Measurements from ENCODE around the gene TUNAR. TPM values are rescaled to one million over a fixed set of nuclear protein-coding genes. Genes with fewer than 3 reads are reported as not detected.
"Not testable (repeated sequence)": the region's sequence is repeated elsewhere in the genome, so short reads cannot be mapped to it uniquely, and the experiment has no call there.

Gene TUNAR
- total and polyA plus RNA-seq, 5 donors from 2014 or later = not detected

- no peaks in the 10 kb centered on the region for H3K4me1 ChIP-seq (ENCODE audit: control insufficient read depth, insufficient read depth, low read length, poor library complexity, severe bottlenecking)
- Mint-ChIP-seq H3K27me3 (peaks cover 5% of the 10 kb centered on the region), H3K36me3 (no peaks in the 10 kb centered on the region), H3K4me1 (peaks cover 0 to 2% (median 0%) of the 10 kb centered on the region in 4 donors), H3K9me3 (no peaks in the 10 kb centered on the region), H3K4me3 (no peak overlapping the region), H3K27ac (no peak overlapping the region)
- ATAC-seq (ENCODE audit: low read depth in 2 of 2) (no peak), DNase-seq (no peak)
- H3K27ac ChIP-seq (ENCODE audit: insufficient read depth, low read length, poor library complexity, severe bottlenecking) = no peak overlapping the region
- H3K36me3 ChIP-seq (ENCODE audit: control insufficient read depth, insufficient read depth, low read length) = no peaks in the 10 kb centered on the region
- no peaks in the 10 kb centered on the region for H3K27me3 ChIP-seq (ENCODE audit: control insufficient read depth, insufficient read depth, low read length)
- H3K9me3 ChIP-seq (ENCODE audit: control insufficient read depth in 2 of 2, low read length in 2 of 2) = no peaks in the 10 kb centered on the region
- no peak overlapping the region for H3K4me3 ChIP-seq (ENCODE audit: low read depth, low read length)
Measured at GRCh38 chr14:95958105-95958504, 81.5 kb downstream of the TUNAR start.

- H3K4me1 Mint-ChIP-seq = peaks cover 0 to 2% (median 0%) of the 10 kb centered on the region in 4 donors
- H3K27ac ChIP-seq (ENCODE audit: insufficient read depth, low read length, poor library complexity, severe bottlenecking) = no peak overlapping the region
- H3K4me3 Mint-ChIP-seq = no peak overlapping the region
- no peaks in the 10 kb centered on the region for H3K9me3 Mint-ChIP-seq
- H3K4me1 ChIP-seq (ENCODE audit: control insufficient read depth, insufficient read depth, low read length, poor library complexity, severe bottlenecking) = no peaks in the 10 kb centered on the region
- H3K9me3 ChIP-seq (ENCODE audit: control insufficient read depth in 2 of 2, low read length in 2 of 2) = no peaks in the 10 kb centered on the region
- H3K36me3 Mint-ChIP-seq = no peaks in the 10 kb centered on the region
- no peaks in the 10 kb centered on the region for H3K27me3 ChIP-seq (ENCODE audit: control insufficient read depth, insufficient read depth, low read length)
- no peak overlapping the region for H3K27ac Mint-ChIP-seq
- no peak overlapping the region for H3K4me3 ChIP-seq (ENCODE audit: low read depth, low read length)
- ATAC-seq (ENCODE audit: low read depth in 2 of 2) (no peak), DNase-seq (no peak)
- no peaks in the 10 kb centered on the region for H3K36me3 ChIP-seq (ENCODE audit: control insufficient read depth, insufficient read depth, low read length)
- peaks cover 5% of the 10 kb centered on the region for H3K27me3 Mint-ChIP-seq
Measured at GRCh38 chr14:95959317-95959716, 82.7 kb downstream of the TUNAR start.

- peaks cover 0 to 2% (median 0%) of the 10 kb centered on the region in 4 donors for H3K4me1 Mint-ChIP-seq
- Histone ChIP-seq H3K4me1 (ENCODE audit: control insufficient read depth, insufficient read depth, low read length, poor library complexity, severe bottlenecking) (no peaks in the 10 kb centered on the region), H3K4me3 (ENCODE audit: low read depth, low read length) (no peak overlapping the region), H3K27ac (ENCODE audit: insufficient read depth, low read length, poor library complexity, severe bottlenecking) (no peak overlapping the region), H3K27me3 (ENCODE audit: control insufficient read depth, insufficient read depth, low read length) (no peaks in the 10 kb centered on the region), H3K36me3 (ENCODE audit: control insufficient read depth, insufficient read depth, low read length) (no peaks in the 10 kb centered on the region), H3K9me3 (ENCODE audit: control insufficient read depth in 2 of 2, low read length in 2 of 2) (no peaks in the 10 kb centered on the region)
- H3K36me3 Mint-ChIP-seq = no peaks in the 10 kb centered on the region
- no peak for ATAC-seq (ENCODE audit: low read depth in 2 of 2)
- DNase-seq = no peak
- peak overlapping the region in 1 of 3 donors; percentile 86 for H3K27ac Mint-ChIP-seq
- H3K9me3 Mint-ChIP-seq = no peaks in the 10 kb centered on the region
- H3K27me3 Mint-ChIP-seq = peaks cover 5% of the 10 kb centered on the region
- H3K4me3 Mint-ChIP-seq = no peak overlapping the region
Measured at GRCh38 chr14:95961481-95961880, 84.8 kb downstream of the TUNAR start.

- Mint-ChIP-seq H3K4me3 (no peak overlapping the region), H3K4me1 (no peaks in the 10 kb centered on the region), H3K27me3 (no peaks in the 10 kb centered on the region), H3K36me3 (no peaks in the 10 kb centered on the region), H3K27ac (no peak overlapping the region), H3K9me3 (peaks cover 0 to 2% (median 0%) of the 10 kb centered on the region in 7 donors)
- Histone ChIP-seq H3K4me3 (ENCODE audit: low read depth, low read length) (no peak overlapping the region), H3K36me3 (ENCODE audit: control insufficient read depth, insufficient read depth, low read length) (no peaks in the 10 kb centered on the region), H3K27ac (ENCODE audit: insufficient read depth, low read length, poor library complexity, severe bottlenecking) (no peak overlapping the region), H3K9me3 (ENCODE audit: control insufficient read depth in 2 of 2, low read length in 2 of 2) (no peaks in the 10 kb centered on the region), H3K27me3 (ENCODE audit: control insufficient read depth, insufficient read depth, low read length) (no peaks in the 10 kb centered on the region), H3K4me1 (ENCODE audit: control insufficient read depth, insufficient read depth, low read length, poor library complexity, severe bottlenecking) (no peaks in the 10 kb centered on the region)
- ATAC-seq (ENCODE audit: low read depth in 2 of 2) (no peak), DNase-seq (no peak)
Measured at GRCh38 chr14:95964901-95965300, 88.3 kb downstream of the TUNAR start.

GRCh38 chr14:95968048-95968447 lies 91.4 kb downstream of the TUNAR start:
- not testable (repeated sequence) for H3K27me3 ChIP-seq (ENCODE audit: control insufficient read depth, insufficient read depth, low read length); H3K27me3 Mint-ChIP-seq; H3K9me3 Mint-ChIP-seq; H3K27ac Mint-ChIP-seq; ATAC-seq (ENCODE audit: low read depth in 2 of 2); H3K4me3 ChIP-seq (ENCODE audit: low read depth, low read length); H3K36me3 ChIP-seq (ENCODE audit: control insufficient read depth, insufficient read depth, low read length); H3K36me3 Mint-ChIP-seq; H3K9me3 ChIP-seq (ENCODE audit: control insufficient read depth in 2 of 2, low read length in 2 of 2); H3K4me3 Mint-ChIP-seq; H3K4me1 Mint-ChIP-seq; H3K27ac ChIP-seq (ENCODE audit: insufficient read depth, low read length, poor library complexity, severe bottlenecking); H3K4me1 ChIP-seq (ENCODE audit: control insufficient read depth, insufficient read depth, low read length, poor library complexity, severe bottlenecking); DNase-seq

Other genes with a start within 250 kb of the TUNAR start
- gene TCL1B, start 190.4 kb upstream of the TUNAR start, total RNA-seq = not detected
- gene TCL1B, start 190.4 kb upstream of the TUNAR start, polyA plus RNA-seq = not detected
- 0.74 TPM for gene TCL1A, start 162.7 kb upstream of the TUNAR start, total RNA-seq
- gene TCL1A, start 162.7 kb upstream of the TUNAR start, polyA plus RNA-seq = 10 to 100 TPM in 1 of 4 donors, 1 to 10 TPM in 2, under 1 TPM in 1; 0.44 to 12.5 (median 2.0) TPM
- 1.2 TPM for gene C14orf132, start 162.5 kb downstream of the TUNAR start, total RNA-seq
- under 1 TPM in 3 of 4 donors, not detected in 1; 0.20 to 0.41 (median 0.20) TPM for gene C14orf132, start 162.5 kb downstream of the TUNAR start, polyA plus RNA-seq

All from CD4-positive, CD25-positive, alpha-beta regulatory T cell (primary cell).